ENCODE results near the gene ACTL7A.
"Not testable (repeated sequence)": the region's sequence is repeated elsewhere in the genome, so short reads cannot be mapped to it uniquely, and the experiment has no call there.

Gene ACTL7A

DNA sequence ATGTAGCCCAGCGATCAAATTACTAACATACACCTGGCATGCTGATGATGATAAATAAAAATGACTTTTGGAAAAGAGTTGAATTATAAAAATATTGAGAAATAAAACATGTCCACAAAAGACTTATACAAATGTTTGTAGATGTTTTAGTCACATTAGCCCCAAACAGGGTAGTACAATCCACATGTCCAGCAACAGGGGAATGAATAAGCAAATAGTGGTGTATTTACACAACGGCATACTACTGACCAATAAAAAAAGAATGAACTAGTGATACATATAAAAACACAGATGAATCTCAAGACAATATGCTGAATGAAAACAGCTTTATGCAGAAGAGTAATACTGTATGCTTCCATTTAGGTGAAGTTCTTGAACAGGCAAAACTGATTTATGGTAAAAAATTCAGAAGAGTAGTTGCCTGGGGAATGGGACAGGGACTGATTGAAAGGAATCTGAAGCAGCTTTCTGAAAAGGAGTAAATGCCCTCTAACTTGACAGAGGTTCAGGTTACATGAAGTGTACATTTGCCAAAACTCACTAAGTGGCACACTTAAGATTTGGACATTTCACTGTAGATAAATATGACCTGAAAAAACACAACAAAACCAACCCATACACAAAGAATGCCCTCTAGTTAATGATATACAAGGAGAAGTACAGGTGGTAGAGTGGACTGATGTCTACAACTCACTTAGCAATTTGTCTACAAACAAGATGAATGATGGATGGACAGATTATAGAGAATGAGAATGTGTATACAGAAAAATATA is 35.4 kb downstream of the ACTL7A start:
- no peaks in the 10 kb centered on the region for H3K36me3 ChIP-seq (ENCODE audit: control insufficient read depth, insufficient read depth, low read length)

DNA sequence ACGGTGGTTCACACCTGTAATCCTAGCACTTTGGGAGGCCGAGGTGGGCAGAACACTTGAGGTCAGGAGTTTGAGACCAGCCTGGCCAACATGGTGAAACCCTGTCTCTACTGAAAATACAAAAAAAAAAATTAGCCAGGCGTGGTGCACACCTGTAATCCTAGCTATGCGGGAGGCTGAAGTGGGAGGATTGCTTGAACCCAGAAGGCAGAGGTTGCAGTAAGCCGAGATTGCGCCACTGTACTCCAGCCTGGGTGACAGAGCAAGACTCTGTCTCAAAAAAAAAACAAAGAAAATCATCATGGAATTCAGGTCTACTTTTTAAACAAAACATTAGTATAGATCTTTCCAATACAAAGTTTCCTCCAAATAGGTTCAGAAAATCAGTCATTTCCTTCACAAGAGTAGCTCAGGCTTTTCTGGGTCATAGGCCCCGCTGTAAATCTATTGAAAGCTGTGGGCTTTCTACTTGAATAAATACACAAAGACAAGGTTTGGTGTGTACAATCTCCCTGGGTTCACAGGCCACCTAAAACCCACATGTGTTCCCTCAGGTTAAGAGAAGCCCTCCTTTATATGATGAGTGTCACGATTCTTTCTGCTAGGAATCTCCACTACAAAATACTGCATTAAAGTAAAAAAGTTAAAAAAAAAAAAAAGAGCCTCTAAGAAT is 37.1 kb downstream of the ACTL7A start:
- not testable (repeated sequence) for H3K9ac ChIP-seq; H3K4me1 ChIP-seq; H3K27ac ChIP-seq; H3K9me3 ChIP-seq (ENCODE audit: control insufficient read depth, low read length); H3K79me2 ChIP-seq; H3K36me3 ChIP-seq (ENCODE audit: control insufficient read depth, insufficient read depth, low read length); H2AFZ ChIP-seq; H3K4me2 ChIP-seq (ENCODE audit: low read length); H3K27me3 ChIP-seq (ENCODE audit: control insufficient read depth, insufficient read depth, low read length); H3K4me3 ChIP-seq (ENCODE audit: low read depth, low read length)

More for the DNA sequence above, 35.4 kb downstream of the ACTL7A start:
- Histone ChIP-seq H3K27ac (no peak overlapping the region), H3K9ac (no peak overlapping the region), H3K4me1 (no peaks in the 10 kb centered on the region), H3K4me2 (ENCODE audit: low read length) (no peak overlapping the region), H2AFZ (no peak overlapping the region), H3K79me2 (no peaks in the 10 kb centered on the region), H3K4me3 (ENCODE audit: low read depth, low read length) (no peak overlapping the region), H3K27me3 (ENCODE audit: control insufficient read depth, insufficient read depth, low read length) (no peaks in the 10 kb centered on the region), H3K9me3 (ENCODE audit: control insufficient read depth, low read length) (no peaks in the 10 kb centered on the region)
- TF ChIP-seq, protein P1, sequence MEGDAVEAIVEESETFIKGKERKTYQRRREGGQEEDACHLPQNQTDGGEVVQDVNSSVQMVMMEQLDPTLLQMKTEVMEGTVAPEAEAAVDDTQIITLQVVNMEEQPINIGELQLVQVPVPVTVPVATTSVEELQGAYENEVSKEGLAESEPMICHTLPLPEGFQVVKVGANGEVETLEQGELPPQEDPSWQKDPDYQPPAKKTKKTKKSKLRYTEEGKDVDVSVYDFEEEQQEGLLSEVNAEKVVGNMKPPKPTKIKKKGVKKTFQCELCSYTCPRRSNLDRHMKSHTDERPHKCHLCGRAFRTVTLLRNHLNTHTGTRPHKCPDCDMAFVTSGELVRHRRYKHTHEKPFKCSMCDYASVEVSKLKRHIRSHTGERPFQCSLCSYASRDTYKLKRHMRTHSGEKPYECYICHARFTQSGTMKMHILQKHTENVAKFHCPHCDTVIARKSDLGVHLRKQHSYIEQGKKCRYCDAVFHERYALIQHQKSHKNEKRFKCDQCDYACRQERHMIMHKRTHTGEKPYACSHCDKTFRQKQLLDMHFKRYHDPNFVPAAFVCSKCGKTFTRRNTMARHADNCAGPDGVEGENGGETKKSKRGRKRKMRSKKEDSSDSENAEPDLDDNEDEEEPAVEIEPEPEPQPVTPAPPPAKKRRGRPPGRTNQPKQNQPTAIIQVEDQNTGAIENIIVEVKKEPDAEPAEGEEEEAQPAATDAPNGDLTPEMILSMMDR (IDR thresholded peaks at IDR 0.05): no peak

GRCh38 chr9:108900176-108900575 is 38.1 kb downstream of the ACTL7A start:
- Histone ChIP-seq H3K9ac (no peak overlapping the region), H3K79me2 (no peaks in the 10 kb centered on the region), H3K36me3 (ENCODE audit: control insufficient read depth, insufficient read depth, low read length) (no peaks in the 10 kb centered on the region), H2AFZ (no peak overlapping the region), H3K9me3 (ENCODE audit: control insufficient read depth, low read length) (no peaks in the 10 kb centered on the region), H3K4me3 (ENCODE audit: low read depth, low read length) (no peak overlapping the region), H3K4me2 (ENCODE audit: low read length) (no peak overlapping the region), H3K27ac (no peak overlapping the region), H3K4me1 (no peaks in the 10 kb centered on the region), H3K27me3 (ENCODE audit: control insufficient read depth, insufficient read depth, low read length) (no peaks in the 10 kb centered on the region)
- TF ChIP-seq, protein P1 (IDR thresholded peaks at IDR 0.05): no peak

DNA sequence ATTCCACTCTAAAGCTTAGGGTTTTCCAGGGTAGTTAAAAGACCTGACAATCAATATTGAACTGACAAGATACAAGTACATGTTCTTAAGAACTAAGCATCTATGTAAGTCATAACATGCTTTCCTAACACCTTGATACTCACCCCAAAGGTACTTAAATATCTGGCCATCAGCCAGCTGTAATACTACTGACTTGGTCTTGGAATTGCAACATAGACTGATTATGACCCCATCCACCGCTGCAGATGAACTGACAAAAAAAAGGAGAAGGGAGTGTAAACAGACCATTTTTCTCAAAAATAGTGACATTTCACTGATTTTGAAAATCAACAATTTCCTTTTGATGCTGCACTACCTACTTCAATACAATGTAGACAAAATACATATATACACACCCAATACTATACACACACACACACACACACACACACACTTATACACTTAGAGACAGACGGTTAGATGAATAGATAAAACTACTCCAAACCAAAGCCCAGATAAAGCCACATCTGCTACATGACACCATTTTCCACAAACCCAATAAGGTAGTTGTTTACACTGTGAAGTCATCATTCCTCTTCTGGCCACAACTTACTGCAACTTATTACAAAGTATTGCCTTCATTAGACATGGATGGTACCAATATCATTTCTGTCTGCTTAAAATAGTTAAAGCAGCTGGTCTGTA is 41.5 kb downstream of the ACTL7A start:
- Histone ChIP-seq H3K9ac (no peak overlapping the region), H3K79me2 (no peaks in the 10 kb centered on the region), H3K4me3 (ENCODE audit: low read depth, low read length) (no peak overlapping the region), H3K27ac (no peak overlapping the region), H3K36me3 (ENCODE audit: control insufficient read depth, insufficient read depth, low read length) (no peaks in the 10 kb centered on the region), H3K4me1 (no peaks in the 10 kb centered on the region), H3K27me3 (ENCODE audit: control insufficient read depth, insufficient read depth, low read length) (no peaks in the 10 kb centered on the region), H3K4me2 (ENCODE audit: low read length) (no peak overlapping the region), H2AFZ (no peak overlapping the region), H3K9me3 (ENCODE audit: control insufficient read depth, low read length) (no peaks in the 10 kb centered on the region)
- TF ChIP-seq, protein P1 (IDR thresholded peaks at IDR 0.05): no peak

DNA sequence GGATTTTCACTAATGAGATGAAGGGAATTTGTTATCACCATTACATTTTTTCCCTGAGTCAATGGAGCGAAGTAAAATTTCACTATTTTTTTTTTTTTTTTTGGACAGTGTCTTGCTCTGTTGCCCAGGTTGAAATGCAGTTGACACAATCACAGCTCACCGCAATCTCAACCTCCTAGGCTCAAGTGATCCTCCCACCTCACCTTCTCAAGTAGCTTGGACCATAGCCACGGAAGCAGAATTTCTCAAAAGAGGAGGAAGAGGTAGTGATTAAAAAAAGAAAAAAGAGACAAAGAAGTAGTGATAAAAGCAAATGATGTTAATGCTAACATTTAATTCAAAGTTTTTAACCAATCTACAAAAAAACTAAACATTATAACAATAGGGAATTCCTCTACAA is 42.1 kb downstream of the ACTL7A start:
- H3K36me3 ChIP-seq (ENCODE audit: control insufficient read depth, insufficient read depth, low read length): no peaks in the 10 kb centered on the region
- H3K27ac ChIP-seq: no peak overlapping the region
- no peak overlapping the region for H2AFZ ChIP-seq
- no peak overlapping the region for H3K9ac ChIP-seq
- H3K4me1 ChIP-seq: no peaks in the 10 kb centered on the region
- H3K79me2 ChIP-seq: no peaks in the 10 kb centered on the region
- no peaks in the 10 kb centered on the region for H3K27me3 ChIP-seq (ENCODE audit: control insufficient read depth, insufficient read depth, low read length)
- TF ChIP-seq, protein P1 (IDR thresholded peaks at IDR 0.05): no peak
- H3K4me2 ChIP-seq (ENCODE audit: low read length): no peak overlapping the region
- no peaks in the 10 kb centered on the region for H3K9me3 ChIP-seq (ENCODE audit: control insufficient read depth, low read length)
- H3K4me3 ChIP-seq (ENCODE audit: low read depth, low read length): no peak overlapping the region

Measured in parathyroid adenoma (tissue), 2 donors.